Stimulated activated CD8-positive, alpha-beta memory T cell treated with anti-CD3 and anti-CD28 coated beads, Interleukin-15, amount 100 ng/mL, for 4 hours (primary cell): ENCODE results near the gene PGC.
A peak's percentile ranks its signal among the peaks of the same experiment; 100 is the strongest.

ENCODE experiments used
- DNase-seq, 2 donors: peaks; one replicate each; pipeline ENCODE4 v3.0.0-alpha.2; 2020; ENCODE audit warnings: low read depth in 2 of 2

The PGC gene

DNA sequence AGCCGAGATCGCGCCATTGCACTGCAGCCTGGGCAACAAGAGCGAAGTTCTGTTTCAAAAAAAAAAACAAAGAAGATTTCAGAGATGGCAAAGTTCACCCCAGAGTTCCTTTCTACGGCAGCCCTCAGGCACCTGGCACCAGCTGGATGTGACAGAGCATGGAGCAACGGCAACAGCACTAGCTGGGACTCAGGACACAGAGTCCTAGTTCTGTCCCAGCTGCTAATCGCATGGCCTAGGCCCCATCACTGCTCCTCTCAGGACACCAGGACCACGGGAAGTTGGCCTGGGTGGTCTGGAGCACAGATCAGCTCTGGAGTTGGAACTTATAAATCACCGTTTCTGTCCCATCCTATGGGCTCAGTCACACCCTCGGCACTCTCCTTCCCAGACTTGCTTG is 1.1 kb downstream of the PGC start:
- no peak for DNase-seq

DNA sequence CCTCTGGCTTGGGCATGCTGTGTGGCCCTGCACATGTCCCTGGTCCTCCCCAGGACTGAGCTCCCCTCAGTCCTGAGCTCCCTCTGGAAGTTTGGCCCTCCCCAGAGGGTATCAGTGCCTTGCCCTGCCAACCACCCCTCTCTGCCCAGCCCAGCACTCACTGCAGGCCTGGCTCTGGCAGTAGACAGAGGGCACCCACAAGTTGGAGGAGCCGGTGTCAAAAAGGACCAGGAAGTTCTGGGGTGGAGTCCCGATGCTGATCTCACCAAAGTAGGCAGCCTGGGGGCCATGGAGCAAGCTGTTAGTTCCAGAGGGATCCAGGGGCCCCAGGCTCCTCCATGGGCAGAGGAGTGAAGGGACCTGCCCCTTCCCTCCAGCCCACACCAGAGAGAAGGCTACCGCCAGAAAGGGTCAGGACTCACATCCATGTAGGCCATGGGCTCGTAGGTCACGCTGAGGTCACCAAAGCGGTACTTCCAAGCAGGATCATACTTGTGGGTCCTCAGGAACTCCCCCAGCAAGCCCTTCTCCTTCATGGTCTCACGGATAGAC is 2.9 kb downstream of the PGC start:
- DNase-seq: no peak

DNA sequence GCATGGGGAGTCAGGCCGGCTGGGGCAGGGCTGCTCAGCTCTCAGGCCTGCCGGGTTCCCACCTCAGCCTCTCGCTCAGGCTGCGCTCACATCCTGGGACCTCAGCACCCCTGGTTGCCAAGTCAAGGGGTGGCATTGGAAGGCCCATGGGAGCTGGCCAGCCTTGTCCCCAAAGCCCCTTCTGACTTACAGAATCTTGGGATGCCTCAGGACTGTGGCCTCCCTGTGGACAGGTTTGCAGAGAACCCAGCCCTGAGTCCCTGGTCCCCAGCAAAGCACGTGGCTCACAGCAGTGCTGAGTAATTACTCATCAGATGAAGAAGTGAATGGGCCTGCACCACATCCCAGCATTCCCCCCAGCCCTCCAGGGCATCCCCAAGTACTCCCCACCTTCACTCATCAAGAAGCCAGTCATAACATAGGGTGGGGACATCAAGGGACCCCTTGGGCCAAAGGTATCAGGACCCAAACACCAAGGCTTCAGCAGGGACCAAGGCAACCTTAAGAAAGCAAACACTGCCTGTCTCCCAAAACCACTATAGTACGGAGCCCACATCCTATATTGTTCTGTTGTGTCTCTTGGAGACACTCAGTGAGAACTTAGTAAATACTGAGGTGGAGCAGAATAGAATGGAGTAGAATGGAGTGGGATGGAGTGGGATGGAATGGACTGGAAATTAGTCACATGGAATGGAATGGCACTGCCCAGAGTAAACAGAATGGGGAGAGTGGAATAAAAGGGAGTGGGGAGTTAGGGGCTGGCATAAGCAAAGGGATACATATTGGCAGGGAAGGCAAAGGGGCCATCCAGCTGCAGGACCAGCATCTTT is 3.6 kb downstream of the PGC start:
- no peak for DNase-seq

DNA sequence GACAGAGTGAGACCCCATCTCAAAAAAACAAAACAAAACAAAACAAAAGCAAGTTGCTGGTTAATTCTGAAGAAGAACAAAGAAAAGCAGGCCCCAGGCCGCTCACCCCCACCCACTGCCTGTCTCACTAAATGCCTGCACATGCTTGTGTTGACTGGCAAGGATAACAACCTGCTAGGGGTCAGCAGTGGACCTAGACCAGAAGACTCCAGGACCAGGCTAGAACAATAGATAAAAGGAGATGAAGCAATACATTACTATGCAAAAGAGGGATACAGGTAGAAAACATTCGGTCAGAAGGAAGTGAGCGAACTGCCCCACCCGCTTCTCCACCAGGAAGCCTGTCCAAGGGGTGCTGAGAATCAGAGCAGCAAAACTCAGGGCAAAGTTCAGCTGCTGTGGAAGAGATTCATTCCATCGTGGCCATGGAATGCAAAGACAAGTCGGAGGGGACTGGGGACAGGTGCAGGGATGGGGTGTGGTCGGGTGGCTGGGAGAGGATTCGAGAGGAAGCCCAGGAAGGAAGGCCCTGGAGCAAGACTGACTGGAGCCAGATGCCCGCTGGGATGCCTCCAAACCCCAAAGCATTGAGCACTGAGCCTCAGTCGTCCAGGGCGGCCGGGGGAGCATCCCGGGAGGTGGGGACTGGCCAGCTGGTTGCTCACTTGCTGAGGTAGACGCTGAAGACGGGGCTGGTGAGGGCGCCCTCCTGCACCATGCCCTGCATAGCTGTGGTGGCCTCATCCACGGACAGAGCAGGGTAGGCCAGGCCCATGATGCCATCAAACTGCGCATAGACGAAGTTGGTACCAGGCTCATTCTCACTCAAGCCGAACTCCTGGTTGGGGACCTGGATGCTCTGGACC is 5.3 kb downstream of the PGC start:
- no peak for DNase-seq

DNA sequence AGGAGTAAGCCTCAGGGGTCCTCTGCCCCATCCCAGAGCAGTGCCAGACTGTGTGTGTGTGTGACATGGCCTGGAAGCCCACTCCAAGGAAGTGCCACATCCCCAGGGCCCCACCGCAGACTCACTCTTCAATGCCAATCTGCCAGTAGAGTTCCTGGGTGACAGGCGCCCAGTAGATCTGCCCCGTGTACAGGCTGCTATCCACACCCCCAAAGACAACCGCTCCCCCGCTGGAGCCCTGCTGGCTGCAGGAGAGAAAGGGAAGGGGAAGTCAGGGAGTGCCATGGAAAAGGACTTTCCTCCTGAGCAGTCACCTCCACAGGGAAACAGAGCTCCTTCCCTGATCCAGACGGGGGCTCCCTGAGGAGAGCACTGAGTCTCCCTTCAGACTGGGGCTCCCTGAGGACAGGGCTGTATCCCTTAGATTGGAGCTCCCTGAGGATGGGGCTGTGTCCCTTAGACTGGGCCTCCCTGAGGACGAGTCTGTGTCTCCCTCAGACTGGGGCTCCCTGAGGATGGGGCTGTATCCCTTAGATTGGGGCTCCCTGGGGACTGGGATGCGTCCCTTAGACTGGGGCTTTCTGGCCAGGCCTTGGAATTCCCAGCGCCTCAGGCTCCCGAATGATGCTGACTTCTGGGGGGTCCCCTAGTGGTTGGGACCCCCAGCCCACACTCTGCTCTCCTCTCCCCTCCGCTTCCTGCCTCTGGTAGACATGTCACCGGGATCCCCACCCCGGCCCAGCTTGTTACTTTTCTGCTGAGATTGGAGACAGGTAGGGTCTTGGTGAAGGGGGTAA is 6.6 kb downstream of the PGC start:
- no peak for DNase-seq

DNA sequence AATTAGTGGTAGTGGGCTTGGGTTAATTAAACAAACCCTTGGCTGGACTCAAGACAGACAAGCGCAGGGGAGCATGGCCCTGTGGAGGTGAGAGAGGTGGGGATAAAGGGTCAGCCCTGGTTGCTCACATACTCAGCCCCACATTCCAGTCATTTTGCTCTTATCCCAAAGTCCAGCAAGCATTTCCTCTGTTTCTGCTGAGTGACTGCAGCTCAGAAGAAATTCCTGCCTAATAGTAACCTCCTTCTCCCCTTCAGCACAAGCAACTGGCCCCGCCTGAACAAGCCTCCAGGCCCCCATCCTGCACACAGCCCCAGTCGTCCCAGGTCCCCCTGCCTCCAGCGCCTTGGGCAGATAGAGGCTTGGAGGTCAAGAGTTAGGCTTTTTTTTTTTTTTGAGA is 8.2 kb downstream of the PGC start:
- DNase-seq: no peak

DNA sequence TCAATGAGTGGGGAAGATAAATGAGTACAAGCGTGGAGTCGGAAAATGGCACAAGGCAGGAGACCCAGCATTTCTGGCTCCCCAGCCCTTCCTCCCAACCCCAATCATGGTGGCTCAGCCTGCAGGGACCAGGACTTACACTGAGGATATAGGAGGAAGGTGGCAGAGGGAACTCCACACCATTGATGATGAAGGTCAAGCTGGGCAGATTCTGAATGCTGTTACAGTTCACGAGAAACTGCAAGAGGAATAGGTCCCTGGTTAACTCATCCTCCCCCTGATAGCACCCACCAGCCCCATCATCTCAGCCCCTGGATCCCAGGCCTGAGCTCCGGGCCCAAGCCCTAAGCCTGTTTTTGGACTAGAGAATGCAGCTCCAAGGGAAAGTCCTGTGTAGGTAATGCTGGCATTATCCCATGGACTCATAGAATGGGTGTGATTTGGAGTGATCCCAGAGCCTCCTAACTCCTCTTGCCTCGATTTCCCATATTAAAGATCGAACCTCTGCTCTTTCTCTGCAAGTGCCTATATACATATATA is 9.5 kb downstream of the PGC start:
- DNase-seq: no peak

DNA sequence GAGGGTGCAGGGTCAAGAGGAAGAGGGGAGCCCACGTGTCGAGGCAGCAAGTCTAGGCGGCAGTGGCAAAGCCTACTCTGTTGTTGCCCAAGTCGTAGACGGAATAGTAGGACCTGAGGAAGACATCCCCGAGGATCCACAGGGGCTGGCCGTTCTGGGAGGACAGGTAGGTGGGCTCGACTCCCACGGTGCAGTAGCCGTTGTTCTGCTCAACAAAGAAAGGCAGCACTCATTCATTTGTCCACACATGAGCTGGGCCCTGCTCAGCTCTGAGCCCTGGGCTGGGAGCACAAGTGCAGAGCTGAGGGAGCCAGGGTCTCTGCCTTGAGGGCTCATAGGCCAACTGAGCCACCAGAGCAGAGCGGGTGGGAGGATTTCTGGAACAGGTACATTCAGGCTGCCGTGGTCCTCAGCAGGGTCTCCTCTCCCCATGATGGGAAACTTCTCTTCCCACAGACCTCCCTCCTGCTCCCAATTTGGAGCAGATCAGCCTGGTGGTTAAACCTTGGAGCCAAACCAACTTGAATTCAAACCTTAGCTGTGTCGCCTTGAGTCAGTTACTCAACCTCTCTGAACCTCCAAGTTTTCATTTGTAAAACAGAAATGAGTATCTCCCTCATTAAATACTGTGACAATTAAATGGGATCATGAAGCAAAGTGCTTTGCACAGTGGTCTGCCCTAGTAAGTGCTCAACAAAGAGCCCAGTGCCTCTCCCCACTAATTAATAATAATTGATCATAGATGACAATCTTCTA is 10.2 kb downstream of the PGC start:
- no peak for DNase-seq

DNA sequence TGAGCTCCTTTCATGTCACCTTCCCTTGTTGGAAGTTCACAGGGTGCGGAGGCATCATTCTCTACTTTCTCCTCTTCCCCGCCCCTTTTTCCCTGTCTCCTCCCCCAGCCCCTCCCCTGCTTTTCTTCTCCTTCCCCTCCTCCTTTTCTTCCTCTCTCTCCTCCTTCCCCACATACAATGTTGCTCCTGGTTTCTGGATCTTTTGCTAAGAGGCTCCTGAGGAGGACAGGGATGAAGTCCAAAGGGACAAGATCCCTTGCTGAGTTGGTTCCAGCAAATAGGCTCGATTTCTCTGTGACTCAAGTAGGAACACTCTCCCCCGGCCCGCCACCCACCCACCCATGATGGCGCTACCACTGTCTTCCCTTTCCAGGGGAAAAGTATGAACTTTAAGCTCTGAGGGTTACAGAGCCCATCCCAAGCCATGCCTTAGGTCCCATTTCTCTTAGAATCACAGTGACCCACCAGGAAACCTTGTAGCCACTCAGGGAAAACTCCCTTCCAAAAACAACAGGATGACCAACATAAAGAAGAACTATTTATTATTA is 10.9 kb downstream of the PGC start:
- DNase-seq: no peak

DNA sequence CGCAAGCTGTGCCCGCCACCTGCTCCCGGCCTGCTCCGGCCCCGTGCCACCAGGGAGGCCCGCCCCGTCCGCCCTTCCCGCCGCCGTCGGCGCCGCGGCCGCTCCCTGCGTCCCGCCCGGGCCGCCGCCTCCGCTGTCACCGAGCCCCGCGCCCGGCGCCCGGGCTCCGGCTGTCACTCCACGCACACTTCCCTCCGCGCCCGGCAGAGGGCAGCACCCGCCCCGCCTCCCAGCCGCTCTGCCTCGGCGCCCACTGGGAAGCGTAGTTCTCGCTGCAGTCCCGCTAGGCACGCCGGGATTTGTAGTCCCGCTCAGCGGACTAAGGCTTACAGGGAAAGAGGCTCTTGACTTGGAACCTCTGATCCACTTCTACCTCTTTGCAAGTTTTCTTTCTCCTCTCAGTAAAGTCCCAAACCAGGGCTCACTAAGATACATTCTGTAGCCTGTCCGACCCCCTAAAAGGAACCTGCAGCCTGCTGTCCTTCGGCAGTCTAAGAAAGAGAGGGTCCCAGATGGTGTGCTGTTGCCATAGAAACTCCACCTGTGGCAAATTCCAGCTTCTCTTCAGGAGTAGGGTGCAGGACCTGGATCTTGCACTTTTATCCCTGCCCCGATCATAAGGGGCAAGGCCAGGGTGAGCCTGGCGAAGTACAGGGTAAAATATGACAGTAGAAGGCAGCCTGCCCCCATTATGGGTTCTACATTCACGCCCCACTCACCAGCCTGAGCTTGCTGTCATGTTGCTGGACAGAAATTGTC is 11.6 kb downstream of the PGC start, which contains the start of gene TFEB:
TFEB (minus strand) TSS at position 182 of the 759 bp plus-strand sequence. CDS start 44,395 bp downstream, outside the sequence.
- DNase-seq: peak; percentile 86 to 87

DNA sequence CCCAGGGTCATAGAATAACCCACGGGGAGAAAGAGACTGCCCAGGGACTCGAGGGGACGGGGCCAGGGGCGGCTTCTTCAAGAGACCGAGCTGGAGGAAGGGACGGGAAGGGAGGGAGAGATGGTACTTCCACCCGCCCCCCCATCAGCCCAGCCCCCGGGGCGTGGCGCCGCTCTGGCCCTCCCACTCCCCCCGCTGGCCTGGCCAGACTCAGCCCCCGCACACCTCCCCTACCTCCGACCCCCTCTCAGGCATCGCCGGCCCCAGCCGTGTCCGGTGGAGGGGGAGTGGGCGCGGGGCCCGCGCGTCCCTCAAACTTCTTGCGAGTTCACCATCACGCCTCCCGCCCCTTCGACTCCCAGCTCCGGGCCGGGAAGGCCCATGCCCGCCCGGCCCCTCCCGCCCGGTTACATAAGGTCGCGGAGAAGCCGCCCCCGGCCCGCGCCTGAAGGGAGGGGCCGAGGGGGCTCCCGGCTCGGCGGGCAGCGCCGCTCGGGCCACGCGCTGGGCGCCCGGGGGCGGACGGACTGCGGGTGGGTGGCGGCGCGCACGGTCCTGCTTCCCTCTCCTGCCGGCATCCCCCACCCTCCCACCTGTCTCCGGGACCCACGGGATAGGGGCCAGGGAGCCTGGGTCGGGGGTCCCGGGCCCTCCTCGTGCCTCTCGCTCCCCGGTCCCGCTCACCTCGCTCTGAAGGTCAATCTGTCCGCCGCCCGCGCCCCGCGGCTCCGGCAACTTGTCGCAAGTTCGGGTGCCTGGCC is 12.4 kb downstream of the PGC start:
- DNase-seq: peak; percentile 31 to 55

DNA sequence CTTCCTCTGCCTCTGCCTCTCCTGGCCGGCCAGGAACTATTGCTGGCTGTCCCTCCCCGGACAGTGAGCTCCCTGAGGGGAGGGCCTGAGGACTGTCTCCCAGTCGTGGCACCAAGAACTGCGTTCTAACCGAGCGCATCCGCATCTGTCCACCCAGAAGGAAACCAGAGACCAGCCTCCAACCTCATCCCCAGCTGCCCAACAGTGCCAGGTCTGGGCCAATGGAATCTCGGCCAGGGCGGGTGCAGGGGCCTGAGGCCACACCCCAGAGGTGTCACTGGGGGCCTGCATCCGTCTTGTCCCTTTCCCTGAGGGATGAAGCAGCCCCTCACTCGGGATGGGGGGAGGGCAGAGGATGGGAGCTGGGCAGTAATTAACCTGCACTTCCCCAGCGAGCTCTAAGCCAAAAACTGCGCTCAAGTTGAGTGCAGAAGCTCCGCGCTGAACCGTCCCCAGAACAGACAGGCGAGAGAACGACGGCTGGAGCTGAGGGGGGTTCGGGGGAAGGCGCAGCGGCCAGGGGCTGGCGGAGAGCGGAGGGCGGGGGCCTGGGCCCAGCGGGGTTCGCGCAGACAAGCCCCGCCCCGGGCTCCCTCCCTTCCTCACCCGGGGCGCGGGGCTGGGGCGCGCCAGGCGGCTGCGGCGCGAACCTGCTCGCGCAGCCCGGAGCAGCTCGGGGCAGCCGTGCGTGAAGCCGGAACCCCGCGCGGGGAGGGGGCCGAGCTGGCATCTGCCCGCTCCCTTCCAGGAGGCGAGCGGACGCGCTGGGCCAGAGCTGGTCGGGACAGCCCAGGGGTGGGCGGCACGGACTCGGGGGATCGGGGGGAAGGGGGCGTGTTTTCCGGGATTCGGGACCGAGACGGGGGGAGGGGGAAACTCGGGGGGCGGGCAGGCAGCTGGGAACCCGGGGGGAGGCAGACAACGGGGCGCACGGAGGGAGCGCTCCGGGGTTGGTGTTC is 13.2 kb downstream of the PGC start:
- peak; percentile 21 to 47 for DNase-seq

DNA sequence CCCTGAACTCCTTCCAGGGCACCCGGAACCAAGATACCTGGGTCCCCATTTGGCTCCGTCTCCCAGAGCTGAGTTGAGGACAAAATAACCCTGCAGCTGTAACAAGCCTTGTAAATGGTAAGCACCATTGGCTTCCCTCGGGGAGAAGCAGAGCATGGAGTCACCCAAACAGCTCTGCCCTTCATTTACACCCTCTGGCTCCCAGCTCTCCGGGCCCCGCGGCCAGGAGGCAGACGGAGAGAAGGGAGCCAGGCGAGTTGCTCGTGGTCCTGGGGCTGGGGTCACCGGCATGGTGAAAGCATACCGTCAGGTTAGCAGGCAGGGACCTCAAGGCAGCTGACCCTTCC is 13.9 kb downstream of the PGC start:
- DNase-seq: no peak

DNA sequence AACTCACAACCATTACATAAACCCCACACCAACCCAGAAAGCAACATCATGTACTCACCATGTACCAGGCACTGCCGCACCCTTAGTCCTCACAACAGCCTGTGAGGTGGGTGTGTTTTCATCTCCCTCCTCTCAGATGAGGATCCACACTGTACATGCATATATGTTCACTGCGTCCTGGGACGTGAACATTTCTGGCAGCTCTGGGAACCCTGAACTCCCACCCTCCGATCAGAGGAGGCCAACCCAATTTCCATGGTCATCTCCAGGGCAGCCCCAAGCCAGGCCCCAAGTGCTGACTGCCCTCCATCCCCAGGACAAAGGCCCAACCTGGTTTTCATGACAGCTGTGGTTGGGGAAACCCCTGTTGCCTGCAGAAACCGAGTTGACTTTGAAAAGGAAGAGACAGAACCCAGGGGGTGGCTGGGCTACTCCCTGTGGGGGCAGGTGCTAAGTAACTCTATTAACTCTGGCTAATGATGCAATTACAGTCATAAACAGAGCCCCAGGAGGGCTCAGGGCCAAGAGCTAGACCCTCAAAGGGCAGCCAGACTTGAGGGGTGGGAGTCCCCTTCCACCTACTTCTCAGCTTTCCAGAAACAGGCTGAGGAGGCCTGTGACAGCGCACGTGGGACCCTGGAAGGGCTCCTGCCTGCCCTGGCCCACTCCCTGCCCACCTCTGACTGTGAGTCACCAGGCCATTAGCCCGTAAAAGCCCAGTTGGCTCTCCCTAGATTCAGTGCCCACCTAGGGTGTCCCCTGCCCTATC is 14.4 kb downstream of the PGC start:
- peak; percentile 46 to 49 for DNase-seq

DNA sequence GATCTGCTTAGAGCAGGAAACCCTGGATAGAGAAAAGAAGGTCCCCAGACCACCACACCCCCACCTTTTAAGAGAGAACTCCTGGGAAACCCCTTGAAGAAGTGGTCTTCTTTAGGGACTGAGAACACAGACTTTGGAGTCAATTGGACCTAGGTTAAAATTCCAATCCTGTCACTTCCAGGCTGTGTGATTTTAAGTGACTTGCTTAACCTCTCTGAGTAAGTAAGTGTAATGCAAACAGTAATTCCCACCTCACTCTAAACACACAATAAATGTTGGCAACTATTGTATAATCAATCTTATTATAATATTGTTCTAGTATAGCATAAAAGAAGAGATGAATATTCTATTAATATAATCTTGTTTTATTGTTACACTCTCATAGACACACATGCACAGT is 15.0 kb downstream of the PGC start:
- no peak for DNase-seq

DNA sequence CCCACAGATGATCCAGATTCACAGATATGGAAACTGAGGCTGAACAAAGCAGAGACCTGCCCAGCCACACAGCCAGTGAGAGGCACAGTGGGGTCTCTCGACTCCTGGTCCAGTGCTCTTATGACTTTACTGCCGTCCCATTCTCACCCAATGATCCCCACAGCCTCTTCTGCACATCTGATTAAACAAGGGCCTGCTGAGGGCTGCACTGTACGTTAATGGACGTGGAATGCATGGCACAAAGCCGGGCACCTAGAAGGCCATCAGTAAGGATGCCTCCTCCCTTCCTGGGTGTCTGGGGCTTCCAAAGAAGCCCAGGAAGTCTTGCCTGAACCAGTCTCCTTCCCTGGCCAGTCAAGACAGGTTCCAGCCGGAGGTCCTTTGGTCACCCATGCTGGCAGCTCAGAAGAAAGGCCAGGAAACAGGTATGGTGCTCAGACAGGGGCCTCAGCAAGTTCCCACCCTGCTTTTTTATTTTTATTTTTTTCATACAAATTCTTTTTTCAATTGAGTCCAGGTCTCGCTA is 15.6 kb downstream of the PGC start:
- DNase-seq: no peak
